ENCODE measurements around the gene MYO5B. TPM values are rescaled to one million over a fixed set of nuclear protein-coding genes. Genes with fewer than 3 reads are reported as not detected.

Gene MYO5B
- polyA plus RNA-seq, 3 donors: 1.4 to 8.2 (median 3.3) TPM

GRCh38 chr18:50061876-50062517 lies 132.9 kb downstream of the MYO5B start:
- no peak overlapping the region for H3K27ac ChIP-seq (ENCODE audit: low read depth, low read length)
- 29 to 59% (median 55%) methylated on average over 4 of the region's 4 CpGs for WGBS, 3 donors

- WGBS, 3 donors: 64 to 94% (median 84%) methylated on average over 2 of the region's 2 CpGs
- no peak overlapping the region for H3K27ac ChIP-seq (ENCODE audit: low read depth, low read length)
These were observed 134.1 kb downstream of the MYO5B start for GRCh38 chr18:50060822-50061221.

- 74 to 84% (median 75%) methylated on average over 4 of the region's 4 CpGs for WGBS, 3 donors
- no peak overlapping the region for H3K27ac ChIP-seq (ENCODE audit: low read depth, low read length)
These were observed 136.2 kb downstream of the MYO5B start for GRCh38 chr18:50058731-50059130.

DNA sequence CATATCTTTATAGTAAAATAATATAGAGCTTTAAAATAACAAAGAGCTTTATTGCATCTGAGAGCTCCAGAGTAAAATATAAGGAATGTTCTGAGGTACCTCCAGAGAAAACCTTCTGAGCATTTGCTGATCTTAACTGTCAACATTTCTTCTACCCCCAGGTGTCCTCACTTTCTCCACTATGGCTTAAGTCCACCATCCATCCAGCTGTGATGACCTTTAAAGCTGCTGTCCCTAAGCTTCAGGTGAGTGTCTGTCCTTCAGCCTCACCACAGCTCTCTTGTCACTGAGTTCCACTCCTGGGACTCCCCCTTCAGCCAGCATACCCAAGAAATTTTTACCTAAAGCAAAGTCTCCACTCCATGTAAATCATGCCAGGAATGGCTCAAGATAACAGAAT lies 137.9 kb downstream of the MYO5B start:
- no peak overlapping the region for H3K27ac ChIP-seq (ENCODE audit: low read depth, low read length)

DNA sequence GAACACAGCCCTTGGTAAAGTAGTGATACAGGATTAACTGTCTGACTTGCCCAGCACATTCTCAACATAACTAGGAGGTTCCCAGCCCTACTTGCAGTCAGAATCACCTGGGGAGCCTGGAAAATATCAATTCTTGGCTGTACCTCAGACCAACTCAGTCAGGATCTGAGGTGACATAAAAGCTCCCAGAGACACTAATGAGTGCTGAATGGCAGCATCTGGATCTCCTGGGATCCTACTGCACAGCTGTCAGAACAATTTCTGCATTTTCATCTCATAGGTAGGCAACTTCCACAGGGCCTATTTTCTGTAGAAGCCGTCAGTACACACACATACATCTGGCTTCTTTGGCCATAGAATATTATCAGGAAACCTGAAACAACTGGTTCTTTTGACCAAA lies 138.8 kb downstream of the MYO5B start:
- WGBS, 3 donors: 87 to 96% (median 88%) methylated on average over 1 of the region's 1 CpG
- no peak overlapping the region for H3K27ac ChIP-seq (ENCODE audit: low read depth, low read length)

GRCh38 chr18:50055488-50055887 lies 139.5 kb downstream of the MYO5B start:
- no peak overlapping the region for H3K27ac ChIP-seq (ENCODE audit: low read depth, low read length)
- WGBS, 3 donors: 77 to 81% (median 79%) methylated on average over 4 of the region's 4 CpGs

DNA sequence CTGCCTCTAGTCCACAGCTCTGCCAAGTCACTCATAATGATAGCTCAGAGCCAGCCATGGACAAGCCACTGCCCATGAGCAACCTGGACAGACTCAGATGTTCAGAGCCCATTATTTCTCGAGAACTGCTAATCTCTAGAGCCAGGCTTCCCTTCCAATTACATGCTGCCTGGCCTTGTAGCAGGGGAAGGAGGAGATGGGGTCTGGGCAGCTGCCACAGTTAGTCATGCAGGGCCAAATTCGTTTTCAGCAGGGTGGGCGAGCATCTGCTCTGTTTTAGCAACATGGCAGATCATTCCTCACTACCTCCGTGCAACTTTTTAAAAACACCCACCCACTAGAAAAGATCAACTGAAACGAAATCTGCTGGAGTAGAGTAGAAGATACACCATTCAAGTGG lies 141.8 kb downstream of the MYO5B start:
- WGBS, 3 donors: 65 to 72% (median 71%) methylated on average over 5 of the region's 5 CpGs
- no peak overlapping the region for H3K27ac ChIP-seq (ENCODE audit: low read depth, low read length)

- no peak overlapping the region for H3K27ac ChIP-seq (ENCODE audit: low read depth, low read length)
These were observed 143.7 kb downstream of the MYO5B start for GRCh38 chr18:50051288-50051687.

GRCh38 chr18:50045126-50045525 lies 149.8 kb downstream of the MYO5B start:
- H3K27ac ChIP-seq (ENCODE audit: low read depth, low read length): no peak overlapping the region
- WGBS, 3 donors: 79 to 82% (median 82%) methylated on average over 4 of the region's 4 CpGs

GRCh38 chr18:50044402-50044801 lies 150.5 kb downstream of the MYO5B start:
- no peak overlapping the region for H3K27ac ChIP-seq (ENCODE audit: low read depth, low read length)
- 62 to 72% (median 67%) methylated on average over 3 of the region's 3 CpGs for WGBS, 3 donors

GRCh38 chr18:50042611-50043010 lies 152.3 kb downstream of the MYO5B start:
- WGBS, 3 donors: 71 to 92% (median 76%) methylated on average over 5 of the region's 5 CpGs
- no peak overlapping the region for H3K27ac ChIP-seq (ENCODE audit: low read depth, low read length)

DNA sequence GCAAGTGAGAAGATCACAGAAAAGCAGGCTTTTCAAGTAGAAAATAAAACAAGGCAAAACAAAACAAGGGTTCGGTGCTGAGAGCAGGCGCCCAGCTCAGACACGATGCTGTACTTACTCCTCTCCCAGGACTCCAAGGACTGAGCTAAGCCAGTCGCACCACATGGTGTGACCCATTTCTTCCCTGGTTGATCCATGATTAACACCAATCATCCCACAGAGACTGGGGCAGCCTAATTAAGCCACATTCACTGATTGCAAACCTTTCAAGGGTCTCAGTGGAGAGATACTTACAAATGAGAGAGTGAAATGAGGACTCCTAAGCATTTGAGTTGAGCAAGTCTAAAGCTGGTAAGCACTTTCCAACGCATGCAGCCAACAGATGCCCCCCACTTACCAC lies 155.2 kb downstream of the MYO5B start:
- 89 to 95% (median 92%) methylated on average over 5 of the region's 5 CpGs for WGBS, 3 donors

DNA sequence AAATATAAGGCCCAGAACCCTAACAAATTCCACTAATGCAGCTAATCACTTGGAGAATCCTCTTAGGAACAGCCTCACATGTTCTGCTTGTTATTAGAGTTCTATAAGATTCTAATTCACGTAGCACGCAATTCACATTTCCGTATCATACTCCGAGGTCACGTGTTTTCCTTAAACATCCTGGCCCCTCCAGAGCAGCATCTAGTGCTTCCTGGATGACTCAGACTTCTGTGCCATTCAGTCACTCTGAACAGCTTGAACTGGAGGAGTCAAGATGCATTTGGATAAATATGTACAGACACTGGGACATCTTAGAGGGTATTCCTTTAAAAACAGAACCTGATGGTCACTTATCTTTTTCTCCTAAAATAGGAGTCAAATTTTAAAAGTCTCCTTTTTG lies 156.5 kb downstream of the MYO5B start:
- no peak overlapping the region for H3K27ac ChIP-seq (ENCODE audit: low read depth, low read length)
- 35 to 79% (median 43%) methylated on average over 5 of the region's 5 CpGs for WGBS, 3 donors

More for the DNA sequence above, 155.2 kb downstream of the MYO5B start:
- H3K27ac ChIP-seq (ENCODE audit: low read depth, low read length): no peak overlapping the region

- H3K27ac ChIP-seq (ENCODE audit: low read depth, low read length): no peak overlapping the region
These were observed 160.9 kb downstream of the MYO5B start for GRCh38 chr18:50034029-50034428.

DNA sequence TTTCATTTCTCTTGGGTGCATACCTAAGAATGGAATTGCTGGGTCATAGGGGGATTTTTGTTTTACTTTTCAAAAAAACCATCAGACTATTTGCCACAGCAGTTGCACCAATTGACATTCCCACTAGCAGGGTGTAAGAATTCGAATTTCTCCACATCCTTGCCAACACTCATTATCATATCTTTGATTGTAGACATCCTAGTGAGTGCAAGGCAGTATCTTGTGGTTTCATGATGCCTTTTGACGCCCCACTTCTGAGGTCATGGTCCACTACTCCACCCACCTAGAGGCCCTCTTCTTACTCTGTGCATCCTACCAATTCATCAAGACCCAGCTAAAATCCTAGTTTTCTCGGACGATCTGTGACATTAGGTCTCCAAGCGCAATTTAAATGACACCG lies 161.9 kb downstream of the MYO5B start:
- 66 to 76% (median 71%) methylated on average over 6 of the region's 6 CpGs for WGBS, 3 donors
- no peak overlapping the region for H3K27ac ChIP-seq (ENCODE audit: low read depth, low read length)

GRCh38 chr18:50030146-50030545 lies 164.8 kb downstream of the MYO5B start:
- no peak overlapping the region for H3K27ac ChIP-seq (ENCODE audit: low read depth, low read length)
- 73 to 78% (median 73%) methylated on average over 4 of the region's 4 CpGs for WGBS, 3 donors

DNA sequence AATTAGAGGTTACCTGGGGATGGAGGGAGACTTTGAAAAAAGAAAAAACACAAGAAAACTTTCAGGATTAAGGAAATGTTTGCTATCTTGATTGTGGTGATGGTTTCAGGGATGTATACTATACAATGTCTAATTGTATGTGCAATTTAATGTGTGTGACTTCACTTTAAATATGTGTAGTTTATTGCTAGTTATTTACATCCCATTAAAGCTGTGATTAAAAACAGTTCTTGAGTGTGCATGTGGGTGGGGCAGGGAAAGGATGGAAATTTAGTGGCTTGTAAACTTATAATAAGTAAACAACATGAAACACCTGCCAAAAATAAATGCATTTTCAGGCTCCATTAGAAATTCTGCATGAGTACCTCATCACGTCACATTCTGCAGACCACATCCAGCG lies 167.0 kb downstream of the MYO5B start:
- WGBS, 3 donors: 74 to 81% (median 77%) methylated on average over 2 of the region's 2 CpGs
- no peak overlapping the region for H3K27ac ChIP-seq (ENCODE audit: low read depth, low read length)

DNA sequence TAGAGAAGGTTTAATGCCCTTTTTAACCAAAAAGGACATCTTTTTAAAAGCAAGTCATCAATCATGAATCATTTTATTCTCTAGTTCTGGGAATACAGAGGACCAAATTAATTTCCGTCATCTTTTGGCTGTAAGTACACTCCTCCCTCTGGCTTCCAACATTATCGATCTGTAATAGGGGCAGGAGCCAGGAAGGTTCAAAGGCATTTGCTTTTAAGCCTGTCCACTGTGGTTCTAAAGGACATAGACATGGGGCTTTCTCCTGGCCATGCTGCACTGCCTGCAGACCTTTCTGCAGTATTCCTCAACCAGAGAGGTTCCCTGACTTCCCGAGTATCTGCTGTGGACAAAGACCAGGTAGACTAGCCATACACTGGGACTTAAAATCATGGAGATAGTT lies 170.5 kb downstream of the MYO5B start:
- H3K27ac ChIP-seq (ENCODE audit: low read depth, low read length): no peak overlapping the region
- WGBS, 3 donors: 47 to 71% (median 57%) methylated on average over 3 of the region's 3 CpGs

GRCh38 chr18:50022985-50023384 lies 172.0 kb downstream of the MYO5B start:
- 90 to 97% (median 97%) methylated on average over 3 of the region's 3 CpGs for WGBS, 3 donors

DNA sequence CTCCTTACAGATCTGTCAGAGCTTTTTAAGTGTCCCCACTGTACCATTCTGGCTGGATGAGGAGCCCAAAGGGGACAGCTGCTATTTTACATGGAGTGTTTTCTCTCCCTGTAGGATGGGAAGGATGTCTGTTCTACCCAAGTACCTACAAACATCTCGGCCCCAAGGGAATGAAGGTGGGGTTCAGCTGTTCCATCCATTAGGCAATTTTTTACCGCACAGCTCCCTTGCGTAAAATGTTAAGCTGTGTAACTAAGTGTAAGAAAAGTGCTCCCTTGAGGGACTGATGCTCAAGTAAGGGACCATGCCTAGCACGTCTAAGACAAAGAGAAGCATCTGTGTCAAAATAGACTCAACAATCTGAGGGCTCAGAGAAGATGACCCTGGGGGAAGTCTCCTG lies 180.3 kb downstream of the MYO5B start:
- 70 to 94% (median 80%) methylated on average over 4 of the region's 4 CpGs for WGBS, 3 donors
- H3K27ac ChIP-seq (ENCODE audit: low read depth, low read length): no peak overlapping the region

More at GRCh38 chr18:50022985-50023384, 172.0 kb downstream of the MYO5B start:
- no peak overlapping the region for H3K27ac ChIP-seq (ENCODE audit: low read depth, low read length)

Measured in adipose tissue (tissue), 3 donors.